ENCODE measurements around the gene CXCL8. TPM values are rescaled to one million over a fixed set of nuclear protein-coding genes. Genes with fewer than 3 reads are reported as not detected.

CXCL8 gene
- total and polyA plus RNA-seq, 2 experiments from 2014 or later, result not detected

DNA sequence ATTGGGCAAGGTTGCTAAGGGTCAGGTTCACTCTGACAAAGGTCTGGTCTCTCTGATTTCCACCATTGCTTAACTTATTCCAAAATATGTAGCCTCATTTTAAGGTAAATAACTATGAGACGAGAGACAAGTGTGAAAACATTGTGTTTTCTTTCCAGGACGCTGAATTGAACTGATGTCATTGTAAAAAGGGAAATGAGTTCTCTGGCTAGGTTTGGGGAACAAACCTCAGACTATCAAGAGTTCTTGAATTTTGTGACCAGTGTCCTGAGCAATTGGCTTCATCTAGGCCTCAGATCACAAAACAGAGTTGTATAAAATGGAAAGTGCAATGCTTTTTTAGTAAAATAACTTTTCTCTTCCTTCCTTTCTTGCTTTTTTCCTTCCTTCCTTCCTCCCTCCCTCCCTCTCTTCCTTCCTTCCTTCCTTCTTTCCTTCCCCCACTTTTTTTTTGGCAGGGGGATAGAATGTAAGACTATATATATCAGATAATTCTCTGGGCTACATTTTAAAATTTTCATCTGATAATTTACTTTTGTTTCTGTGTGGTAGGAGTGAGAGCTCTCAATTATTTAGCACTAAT is 30.8 kb upstream of the CXCL8 start:
- no peak for DNase-seq (ENCODE audit: low read depth in 1 of 2, low spot score in 1 of 2)
- H3K36me3 ChIP-seq, result no peaks in the 10 kb centered on the region
- H3K9me3 ChIP-seq (ENCODE audit: low read depth), result no peaks in the 10 kb centered on the region
- H3K4me3 ChIP-seq, result no peak overlapping the region
- TF ChIP-seq, protein P1, sequence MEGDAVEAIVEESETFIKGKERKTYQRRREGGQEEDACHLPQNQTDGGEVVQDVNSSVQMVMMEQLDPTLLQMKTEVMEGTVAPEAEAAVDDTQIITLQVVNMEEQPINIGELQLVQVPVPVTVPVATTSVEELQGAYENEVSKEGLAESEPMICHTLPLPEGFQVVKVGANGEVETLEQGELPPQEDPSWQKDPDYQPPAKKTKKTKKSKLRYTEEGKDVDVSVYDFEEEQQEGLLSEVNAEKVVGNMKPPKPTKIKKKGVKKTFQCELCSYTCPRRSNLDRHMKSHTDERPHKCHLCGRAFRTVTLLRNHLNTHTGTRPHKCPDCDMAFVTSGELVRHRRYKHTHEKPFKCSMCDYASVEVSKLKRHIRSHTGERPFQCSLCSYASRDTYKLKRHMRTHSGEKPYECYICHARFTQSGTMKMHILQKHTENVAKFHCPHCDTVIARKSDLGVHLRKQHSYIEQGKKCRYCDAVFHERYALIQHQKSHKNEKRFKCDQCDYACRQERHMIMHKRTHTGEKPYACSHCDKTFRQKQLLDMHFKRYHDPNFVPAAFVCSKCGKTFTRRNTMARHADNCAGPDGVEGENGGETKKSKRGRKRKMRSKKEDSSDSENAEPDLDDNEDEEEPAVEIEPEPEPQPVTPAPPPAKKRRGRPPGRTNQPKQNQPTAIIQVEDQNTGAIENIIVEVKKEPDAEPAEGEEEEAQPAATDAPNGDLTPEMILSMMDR (IDR thresholded peaks at IDR 0.05; ENCODE audit: low read depth, low read length), result no peak
- no peak overlapping the region for H3K27ac ChIP-seq
- no peaks in the 10 kb centered on the region for H3K4me1 ChIP-seq (ENCODE audit: low read depth)
- H3K27me3 ChIP-seq, result no peaks in the 10 kb centered on the region

DNA sequence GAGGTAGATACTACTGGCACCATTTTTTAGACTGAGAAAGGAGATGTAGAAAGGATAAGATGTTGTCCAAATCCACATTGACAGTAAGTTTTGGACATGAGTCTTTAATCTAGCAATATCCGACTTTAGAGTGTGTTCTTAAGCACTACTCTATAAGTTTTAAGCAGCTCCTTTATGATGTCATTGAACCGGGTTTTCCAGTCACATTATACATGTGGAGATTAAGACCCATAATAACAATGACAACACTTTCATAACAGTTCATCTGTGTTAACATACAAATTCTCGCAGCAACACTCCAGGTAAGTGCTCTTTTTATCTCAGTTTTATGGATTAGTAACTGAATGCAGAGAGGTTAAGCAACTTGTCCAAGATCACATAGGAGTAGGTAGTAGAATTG is 30.3 kb upstream of the CXCL8 start:
- DNase-seq (ENCODE audit: low read depth in 1 of 2, low spot score in 1 of 2), result no peak
- TF ChIP-seq, protein P1 (IDR thresholded peaks at IDR 0.05; ENCODE audit: low read depth, low read length), result no peak
- Histone ChIP-seq H3K36me3 (no peaks in the 10 kb centered on the region), H3K9me3 (ENCODE audit: low read depth) (no peaks in the 10 kb centered on the region), H3K4me1 (ENCODE audit: low read depth) (no peaks in the 10 kb centered on the region), H3K27me3 (no peaks in the 10 kb centered on the region), H3K4me3 (no peak overlapping the region), H3K27ac (no peak overlapping the region)

DNA sequence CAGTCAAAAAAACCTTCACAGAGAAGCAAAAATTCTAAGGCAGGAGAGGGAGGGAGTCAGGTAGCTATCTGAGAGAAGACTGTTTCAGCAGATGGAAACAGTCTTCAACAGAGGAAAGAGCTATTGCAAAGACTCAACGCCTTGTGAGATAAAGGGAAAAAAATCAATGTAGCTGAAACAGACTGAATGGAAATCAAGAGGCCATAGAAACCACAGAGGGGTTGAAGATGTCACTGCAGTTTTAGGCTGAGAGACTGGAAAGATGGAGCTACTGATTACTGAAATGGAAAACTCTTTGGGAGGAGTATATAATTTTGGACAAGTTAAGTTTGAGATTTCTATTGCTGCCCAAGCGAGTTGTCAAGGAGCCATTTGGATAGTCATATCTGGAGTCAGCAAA is 28.4 kb upstream of the CXCL8 start:
- Histone ChIP-seq H3K36me3 (no peaks in the 10 kb centered on the region), H3K27ac (no peak overlapping the region), H3K4me1 (ENCODE audit: low read depth) (no peaks in the 10 kb centered on the region), H3K27me3 (no peaks in the 10 kb centered on the region), H3K4me3 (no peak overlapping the region), H3K9me3 (ENCODE audit: low read depth) (no peaks in the 10 kb centered on the region)
- TF ChIP-seq, protein P1 (IDR thresholded peaks at IDR 0.05; ENCODE audit: low read depth, low read length), result no peak
- DNase-seq (ENCODE audit: low read depth in 1 of 2, low spot score in 1 of 2), result no peak

DNA sequence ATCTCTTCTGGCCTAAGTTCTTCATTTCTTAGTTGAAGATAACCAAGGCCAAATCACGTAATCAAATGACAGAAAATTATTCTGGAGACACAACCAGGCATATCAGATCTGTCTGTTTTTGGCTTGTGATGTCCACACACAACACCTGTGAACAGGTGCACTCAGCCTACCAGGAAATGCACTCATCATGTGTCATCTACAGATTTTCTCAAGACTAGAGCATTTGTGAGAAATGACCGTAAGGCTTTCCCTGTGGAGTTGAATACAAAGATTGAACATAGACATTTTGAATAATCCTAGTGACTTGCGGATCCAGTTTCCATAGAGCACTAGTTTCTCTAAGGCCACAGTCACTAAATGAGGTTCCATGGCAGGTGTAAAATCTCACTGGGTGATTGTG is 26.7 kb upstream of the CXCL8 start:
- Histone ChIP-seq H3K4me1 (ENCODE audit: low read depth) (no peaks in the 10 kb centered on the region), H3K27ac (no peak overlapping the region), H3K4me3 (no peak overlapping the region), H3K9me3 (ENCODE audit: low read depth) (no peaks in the 10 kb centered on the region), H3K27me3 (no peaks in the 10 kb centered on the region), H3K36me3 (no peaks in the 10 kb centered on the region)
- no peak for DNase-seq (ENCODE audit: low read depth in 1 of 2, low spot score in 1 of 2)
- TF ChIP-seq, protein P1 (IDR thresholded peaks at IDR 0.05; ENCODE audit: low read depth, low read length), result no peak

DNA sequence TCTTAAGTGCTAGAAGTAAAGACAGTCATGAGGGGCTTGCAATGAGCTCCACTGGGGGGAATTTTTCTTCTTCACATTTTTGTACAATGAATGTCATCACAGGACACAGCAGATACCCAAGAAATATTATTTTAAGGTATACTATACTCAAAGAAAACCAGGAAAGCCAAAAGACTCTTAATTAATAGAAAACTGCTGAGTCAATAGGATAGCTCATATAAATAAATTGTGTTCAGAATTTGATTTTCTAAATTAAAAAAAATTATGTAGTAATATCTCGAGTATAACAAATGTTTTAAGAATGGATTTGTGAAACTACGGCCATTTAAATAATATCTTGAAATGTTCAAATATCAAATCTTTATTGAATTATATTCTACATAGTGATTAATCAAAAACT is 25.7 kb upstream of the CXCL8 start:
- no peak overlapping the region for H3K27ac ChIP-seq
- TF ChIP-seq, protein P1 (IDR thresholded peaks at IDR 0.05; ENCODE audit: low read depth, low read length), result no peak
- no peak overlapping the region for H3K4me3 ChIP-seq
- no peak for DNase-seq (ENCODE audit: low read depth in 1 of 2, low spot score in 1 of 2)
- no peaks in the 10 kb centered on the region for H3K9me3 ChIP-seq (ENCODE audit: low read depth)
- no peaks in the 10 kb centered on the region for H3K27me3 ChIP-seq
- H3K36me3 ChIP-seq, result no peaks in the 10 kb centered on the region
- no peaks in the 10 kb centered on the region for H3K4me1 ChIP-seq (ENCODE audit: low read depth)

All from cardiac muscle cell (in vitro differentiated cells and primary cell).